NCI-H82 treated with DMSO at 0.1 percent for 48 hours (cell line): ENCODE measurements around the gene SMIM41.
A peak's percentile ranks its signal among the peaks of the same experiment; 100 is the strongest.

Experiments used
- DNase-seq: peaks from one replicate; lab custom pipeline; 2025; ENCODE audit not compliant: unreplicated experiment; lab: John Stamatoyannopoulos, UW

The SMIM41 gene

DNA sequence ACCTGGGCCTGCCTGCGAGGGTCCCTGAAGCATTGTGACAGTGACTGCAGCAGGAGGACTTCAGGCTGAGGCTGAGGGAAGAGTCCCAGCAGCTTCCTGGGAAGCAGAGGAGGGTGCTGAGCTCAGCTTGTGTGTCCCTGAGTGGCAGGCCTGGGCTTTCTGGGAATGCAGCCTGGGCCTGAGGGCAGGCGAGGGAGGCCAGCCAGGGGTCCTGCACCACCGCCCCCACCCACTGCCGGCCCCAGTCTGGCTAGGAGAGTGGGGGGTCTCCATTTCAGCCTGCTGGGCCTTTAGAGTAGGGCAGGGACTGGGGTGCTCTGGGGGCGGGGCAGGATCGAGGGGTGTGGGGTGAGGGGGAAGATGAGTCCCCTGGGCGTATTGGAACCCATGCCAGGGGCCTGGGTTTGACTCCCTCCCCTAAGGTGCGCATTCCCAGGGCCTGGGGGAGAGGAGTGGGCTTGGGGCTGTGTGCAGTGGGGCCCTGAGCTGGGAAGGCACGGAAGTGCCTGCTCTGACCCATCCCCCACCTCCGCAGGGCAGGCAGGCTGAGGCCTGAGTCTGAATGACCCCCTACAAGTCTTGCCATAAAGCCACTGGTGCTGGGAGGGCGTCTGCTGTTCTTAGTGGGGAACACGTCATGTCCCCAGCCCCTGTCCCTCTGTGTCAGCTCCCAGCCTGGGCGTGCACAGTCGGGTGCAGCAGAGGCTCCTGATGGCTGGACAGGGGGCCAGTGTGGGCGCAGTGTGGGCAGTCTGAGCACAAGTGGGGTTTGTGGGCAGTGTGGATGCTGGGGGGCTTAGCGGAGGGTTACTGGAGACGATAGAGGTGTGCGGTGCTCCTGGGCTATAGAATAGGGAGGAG, 66.0 kb downstream of the SMIM41 start:
- no peak for DNase-seq

DNA sequence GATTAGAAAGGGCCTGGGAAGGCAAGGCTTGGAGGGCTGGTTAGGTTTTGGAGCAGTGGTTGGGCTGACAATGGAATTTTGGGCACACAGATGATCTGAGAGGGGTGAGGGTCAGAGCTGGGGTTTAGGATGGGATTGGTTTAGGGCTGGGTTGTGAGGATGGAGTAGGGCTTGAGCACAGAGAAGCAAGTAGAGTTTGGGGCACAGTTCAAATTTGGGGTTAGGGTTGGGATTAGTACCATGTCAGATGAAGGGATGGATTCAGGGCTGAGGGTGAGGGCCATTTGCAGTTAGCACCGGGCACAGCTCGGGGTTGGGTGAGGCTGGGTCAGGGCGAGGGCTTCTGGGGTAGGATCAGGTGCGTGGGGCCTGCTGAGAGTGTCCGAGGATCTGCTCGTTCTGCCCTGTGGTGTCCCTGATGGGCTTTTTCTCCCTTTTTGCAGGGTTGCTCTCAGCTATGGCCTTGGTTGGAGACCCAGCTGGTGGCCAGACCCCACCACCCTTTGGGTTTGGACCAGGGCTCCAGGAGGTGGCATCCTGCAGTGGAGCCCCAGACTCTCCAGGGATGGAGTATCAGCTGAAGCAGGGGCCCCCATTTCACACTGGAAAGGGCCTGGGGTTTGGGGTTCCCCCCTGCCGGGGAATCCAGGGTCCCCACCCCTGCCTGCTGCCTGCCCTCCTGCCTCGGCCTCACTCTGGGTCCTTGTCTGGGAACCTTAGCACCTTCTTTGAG, 66.8 kb downstream of the SMIM41 start:
- no peak for DNase-seq

GRCh38 chr12:52146822-52147366, 67.4 kb downstream of the SMIM41 start:
- DNase-seq = no peak

GRCh38 chr12:52147367-52147963, 68.0 kb downstream of the SMIM41 start:
- no peak for DNase-seq

DNA sequence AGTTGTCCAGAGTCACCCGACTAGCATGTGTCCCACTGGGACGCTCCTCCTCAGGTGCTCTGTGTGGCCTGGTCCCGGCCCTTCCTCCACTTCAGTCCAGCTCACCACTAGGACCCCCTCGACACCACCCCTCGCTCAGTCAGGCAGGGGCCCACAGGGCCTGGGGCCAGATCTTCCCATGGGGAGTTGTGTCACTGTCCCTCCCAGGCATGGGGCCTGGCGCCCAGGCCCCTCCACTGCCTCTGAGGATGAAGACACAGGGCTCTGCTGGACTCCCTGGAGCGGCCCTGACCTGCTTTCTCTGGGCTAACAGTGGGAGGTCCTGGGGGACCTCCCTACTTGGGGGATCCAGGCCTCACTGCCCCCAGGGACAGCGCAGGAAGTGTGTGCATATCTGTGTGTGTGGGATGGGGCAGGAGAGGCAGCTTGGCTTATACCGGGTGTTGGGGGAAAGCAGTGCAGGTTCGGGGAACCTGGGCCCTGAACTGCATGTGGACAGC, 68.5 kb downstream of the SMIM41 start:
- no peak for DNase-seq

- no peak for DNase-seq
Observed at GRCh38 chr12:52148464-52149181, 69.1 kb downstream of the SMIM41 start.

- no peak for DNase-seq
Observed at GRCh38 chr12:52149182-52149641, 69.7 kb downstream of the SMIM41 start.

GRCh38 chr12:52149651-52150241, 70.2 kb downstream of the SMIM41 start:
- no peak for DNase-seq

DNA sequence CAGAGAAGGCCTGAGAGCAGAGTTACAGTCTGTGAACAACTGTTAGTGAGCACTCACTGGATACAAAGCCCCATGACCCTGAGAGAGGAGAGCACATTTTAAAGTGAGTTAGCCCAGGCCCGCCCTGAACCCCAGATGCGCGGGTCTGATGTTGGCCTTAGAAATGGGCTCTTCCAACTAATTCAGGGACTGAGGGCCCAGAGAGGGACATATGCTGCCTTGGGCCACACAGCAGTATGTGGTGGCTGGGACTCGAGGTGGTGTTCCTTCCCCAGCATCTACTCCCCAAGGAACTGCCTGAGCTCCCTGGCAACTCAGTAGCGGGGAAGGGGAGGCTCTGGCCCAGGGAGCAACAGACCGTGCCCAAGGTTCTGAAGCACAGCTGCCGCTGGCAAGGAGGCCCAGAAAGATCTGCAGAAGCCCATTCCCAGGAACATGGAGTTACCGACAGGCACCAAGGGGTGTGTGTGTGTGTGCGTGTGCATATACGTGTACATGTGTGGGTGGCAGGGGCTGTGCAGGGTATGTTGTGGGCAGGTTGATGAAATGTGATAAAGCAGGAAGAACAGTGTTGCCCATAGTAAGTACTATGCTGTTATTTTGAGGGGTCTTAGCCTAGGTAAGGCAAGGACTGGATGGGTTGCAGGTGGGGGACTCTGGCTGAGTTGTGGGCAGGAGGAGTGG, 71.8 kb downstream of the SMIM41 start:
- no peak for DNase-seq

DNA sequence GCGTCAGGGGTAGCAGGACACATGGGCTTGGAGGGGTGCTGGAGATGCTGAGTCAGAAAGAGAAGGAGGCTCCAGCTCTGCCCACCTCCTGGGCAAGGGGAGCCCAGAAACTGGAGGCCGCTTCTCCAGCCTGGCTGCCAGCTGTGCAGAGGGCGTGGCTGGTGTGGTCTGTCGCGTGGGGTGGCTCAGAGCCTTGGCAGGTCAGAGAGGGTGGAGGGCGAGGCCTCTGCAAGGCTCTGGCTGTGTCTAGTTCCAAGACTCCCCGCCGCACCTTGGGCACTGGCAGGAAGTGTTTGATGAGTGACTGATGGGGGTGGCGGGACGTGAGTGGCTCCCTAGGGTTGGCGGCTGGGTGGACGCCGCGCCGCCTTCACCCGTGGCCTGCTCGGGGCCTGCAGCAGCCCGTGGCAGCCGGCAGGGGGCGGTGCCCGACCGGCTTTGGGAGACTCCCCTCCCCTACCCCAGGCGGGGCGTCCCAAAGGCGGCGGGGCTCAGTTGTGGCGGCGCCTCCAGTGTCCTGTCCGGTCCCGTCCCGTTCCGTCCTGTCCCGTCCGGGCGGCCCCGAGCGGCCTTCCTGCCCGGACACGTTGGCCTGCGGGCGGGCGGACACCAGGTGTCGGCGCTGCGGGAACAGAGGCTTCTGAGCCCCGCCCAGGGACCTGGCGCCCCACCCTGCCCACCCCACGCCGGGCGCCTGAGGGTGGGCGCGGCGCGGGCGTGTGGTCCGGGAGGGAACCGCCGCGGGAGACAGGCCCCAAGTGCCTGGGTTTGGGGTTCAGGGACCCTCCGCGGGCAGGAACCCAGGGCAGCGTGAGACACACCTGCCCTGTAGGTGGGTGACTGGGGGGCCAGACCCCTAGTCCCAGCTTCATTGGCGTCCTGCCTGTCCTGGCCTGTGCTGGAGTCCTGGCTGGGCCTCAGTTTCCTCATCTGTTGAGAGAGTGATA, 72.6 kb downstream of the SMIM41 start:
- no peak for DNase-seq

DNA sequence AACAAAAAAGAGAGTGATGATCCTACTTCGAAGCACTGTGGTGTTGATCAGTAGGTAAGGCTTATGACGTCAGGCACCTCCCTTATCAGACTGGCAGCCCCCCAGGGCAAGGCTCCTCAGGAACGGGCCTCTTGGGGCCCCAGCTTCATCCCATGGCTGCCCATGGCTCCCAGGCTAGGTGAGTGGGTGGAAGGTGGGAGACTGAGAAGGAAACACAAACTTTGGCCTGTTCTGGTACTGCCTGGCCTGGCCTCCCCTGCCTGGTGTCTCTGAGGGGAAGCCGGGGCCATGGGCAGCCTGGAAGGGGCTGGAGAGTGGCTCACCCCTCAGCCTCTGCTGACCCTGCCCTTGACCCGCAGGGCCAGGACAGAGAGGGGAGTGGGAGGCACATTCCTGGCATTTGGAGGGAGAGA, 73.4 kb downstream of the SMIM41 start:
- DNase-seq = no peak

DNA sequence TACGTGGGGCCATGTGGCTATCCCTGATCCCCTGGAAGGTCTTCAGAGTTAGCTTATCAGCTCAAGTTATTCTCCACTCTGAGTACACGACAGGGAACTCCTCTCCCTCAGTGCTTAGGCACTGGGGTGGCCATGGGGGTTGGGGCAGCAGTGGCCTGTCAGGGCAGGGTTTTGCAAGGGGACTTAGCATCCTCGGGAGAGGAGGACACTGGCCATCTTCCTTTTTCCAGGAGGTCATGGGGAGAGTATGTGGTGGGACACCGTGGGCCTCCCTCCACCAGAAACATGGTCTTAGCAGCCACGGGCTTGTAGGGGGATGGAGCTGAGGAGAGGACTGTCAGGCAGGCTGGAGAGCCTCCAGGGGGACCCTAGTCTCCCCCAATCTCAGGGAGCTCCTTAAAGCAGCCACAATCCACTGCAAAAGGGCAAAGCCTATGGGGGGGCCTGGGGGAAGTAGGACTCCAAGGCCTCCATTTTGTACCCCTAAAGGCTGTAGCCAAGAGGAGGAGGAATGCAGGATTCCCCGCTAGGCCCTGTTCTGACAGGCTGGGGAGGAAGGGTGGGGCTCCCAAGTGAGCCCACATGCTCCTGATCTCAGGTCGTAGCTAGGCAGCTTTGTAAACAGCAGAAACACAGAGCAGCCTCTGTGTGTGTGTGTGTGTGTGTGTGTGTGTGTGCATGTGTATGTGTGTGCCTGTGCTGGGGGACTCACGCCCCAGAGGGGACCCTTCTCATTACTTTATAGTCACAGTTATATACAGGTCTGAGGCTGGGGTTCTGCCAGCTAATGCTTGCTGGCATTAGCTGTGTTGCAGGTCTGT, 75.8 kb downstream of the SMIM41 start:
- no peak for DNase-seq

- DNase-seq = no peak
Observed at GRCh38 chr12:52156311-52156710, 76.8 kb downstream of the SMIM41 start.

DNA sequence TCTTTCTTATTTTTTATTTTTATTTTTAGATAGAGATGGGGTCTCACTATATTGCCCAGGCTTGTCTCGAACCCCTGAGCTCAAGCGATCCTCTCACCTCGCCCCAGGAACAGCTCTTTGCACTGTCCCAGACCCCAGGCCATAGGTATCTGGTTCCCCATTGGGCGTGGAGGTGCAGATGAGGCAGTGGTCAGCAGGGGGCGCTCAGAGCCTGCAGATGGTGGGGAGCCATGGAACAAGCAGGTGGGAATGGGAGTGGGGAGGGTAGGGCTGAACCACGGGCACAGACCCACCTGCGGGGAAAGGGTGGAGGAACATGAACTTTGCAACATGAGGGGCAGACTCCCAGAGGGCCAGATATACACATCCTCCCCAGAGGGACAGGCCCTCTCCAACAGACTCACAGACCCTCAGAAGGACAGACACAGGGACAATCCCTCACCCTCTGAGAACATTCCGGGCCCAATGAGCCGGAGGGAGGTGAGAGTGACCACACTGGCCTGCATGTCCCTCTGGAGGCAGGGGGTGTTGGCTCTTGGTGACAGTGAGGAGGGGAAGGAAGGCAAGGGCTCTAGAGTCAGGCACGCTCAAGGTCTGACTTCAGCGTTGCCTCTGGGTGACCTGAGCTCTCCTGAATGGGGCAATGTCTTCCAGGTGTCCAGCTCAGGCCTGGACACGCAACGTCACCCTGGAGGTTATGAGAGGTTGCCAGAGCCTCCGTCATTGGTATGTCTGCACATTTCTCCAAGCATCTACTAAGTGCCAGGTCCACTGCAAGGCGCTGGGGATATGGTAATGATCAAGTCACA, 77.5 kb downstream of the SMIM41 start:
- DNase-seq = peak; percentile 36

- no peak for DNase-seq
Observed at GRCh38 chr12:52157566-52158150, 78.2 kb downstream of the SMIM41 start.
